Heart left ventricle (tissue), 16 donors: ENCODE data around the gene C2orf69. TPM values are rescaled to one million over a fixed set of nuclear protein-coding genes. Genes with fewer than 3 reads are reported as not detected.
A peak's percentile ranks its signal among the peaks of the same experiment; 100 is the strongest.

Experiments used
- ATAC-seq, 4 donors: fragments of 200-7000 bp; cut with Tn5 transposase; one replicate each; pipeline ENCODE4 v1.9.1; 2020 to 2022; ENCODE audit warnings: moderate library complexity in 4 of 4, mild to moderate bottlenecking in 3 of 4, moderate number of reproducible peaks in 1 of 4
- DNase-seq, 5 donors: peaks; one replicate each; pipeline ENCODE4 v3.0.0-alpha.2; 2020
- H3K27ac ChIP-seq, 12 donors: fragments of 200-600 bp; sonication (generic) in 4 of 12; one replicate each; pipeline versions ENCODE4 v1.5.0 to v1.8.0; 2016 to 2022; ENCODE audit warnings: mild to moderate bottlenecking in 2 of 12
- H3K27me3 ChIP-seq, 9 donors: fragments of 200-600 bp; sonication (generic) in 2 of 9; one replicate each; pipeline versions ENCODE4 v1.5.1 to v1.8.0; 2016 to 2022; ENCODE audit warnings: mild to moderate bottlenecking in 3 of 9
- H3K36me3 ChIP-seq, 9 donors: fragments of 200-600 bp; sonication (generic) in 2 of 9; one replicate each; pipeline versions ENCODE4 v1.5.0 to v1.8.0; 2018 to 2022; ENCODE audit warnings: mild to moderate bottlenecking in 2 of 9
- H3K4me1 ChIP-seq, 12 donors: fragments of 200-600 bp; sonication (generic) in 4 of 12; one replicate each; pipeline versions ENCODE4 v1.5.0 to v1.8.0; 2016 to 2022; ENCODE audit warnings: mild to moderate bottlenecking in 3 of 12
- H3K4me3 ChIP-seq, 12 donors: fragments of 200-600 bp; sonication (generic) in 4 of 12; one replicate each; pipeline versions ENCODE4 v1.5.0 to v1.8.0; 2017 to 2022; ENCODE audit warnings: mild to moderate bottlenecking in 9 of 12, moderate library complexity in 4 of 12
- H3K9me3 ChIP-seq, 12 donors: fragments of 200-600 bp; sonication (generic) in 4 of 12; one replicate each; pipeline versions ENCODE4 v1.5.0 to v1.8.0; 2016 to 2022; ENCODE audit warnings: mild to moderate bottlenecking in 1 of 12
- POLR2A ChIP-seq, 2 donors: fragments of 450-650 bp; IDR thresholded peaks; one replicate each; pipeline ENCODE4 v1.6.1; 2017; ENCODE audit warnings: antibody characterized with exemption in 2 of 2, mild to moderate bottlenecking in 2 of 2, moderate library complexity in 2 of 2
- WGBS, 4 donors: extraction: QIAGEN DNeasy Blood & Tissue Kit in 2 of 4; methylation state at CpG; one replicate each; pipeline versions ENCODE4 v1.1.5 to v1.1.7; 2013 to 2018; 5-methylcytosine and 5-hydroxymethylcytosine counted together
- intact Hi-C, 10 donors: fragments of 100-400 bp; cut with DNase I; formaldehyde crosslinking; loops; one replicate each; pipeline versions ENCODE4 v1.11.1 to v1.14.2; 2022
- long read RNA-seq, 3 donors: library from polyadenylated mRNA; unstranded; transcript quantifications; one replicate each; pipeline ENCODE4 v2.0.0, GENCODE V29; 2020 to 2021
- polyA plus RNA-seq, 2 donors: library from polyadenylated mRNA; stranded (reverse); fragments of 200-250 nt; gene quantifications; one replicate each; pipeline ENCODE4 v1.2.3, GENCODE V29; 2013
- total RNA-seq, 9 donors: library from RNA; depleted of rRNA in 2 of 9; stranded (reverse); fragments of >200 nt in 2 of 9; fragmentation: NEBNext Ultra II Directional in 3 of 9; extraction: Animal tissue kit (Norgen Biotek cat#: 25700) in 3 of 9; gene quantifications; one replicate each; pipeline versions ENCODE4 v1.1.0 to v1.2.4, GENCODE V29; 2016 to 2023
- TF ChIP-seq, protein P1 (sequence below), 12 donors: fragments of 200-600 bp; sonication (generic) in 4 of 12; IDR thresholded peaks; one replicate each; pipeline versions ENCODE4 v1.5.0 to v1.8.0; 2018 to 2022; ENCODE audit warnings: antibody characterized with exemption in 12 of 12, mild to moderate bottlenecking in 5 of 12
- donor health status: ischemic (EF 13 %, LVEDD 7.1; RV severe dilation, severe dysfunction).
- donor health status: healthy with polysubstance abuse.
- donor health status: DM: no; HTN: yes; CAD: no.
- donor health status: DM: no; HTN: no; CAD: no.
- donor health status: ischemic (EF 25% LVEDD 6.9; RV normal size, moderate dysfunction).
- donor health status: ischemic (EF 25% LVEDD 5.7; RV mildly dilated, moderate dysfunction).
- donor health status: healthy.
- donor health status: DM: yes; HTN: yes; CAD: no.
- donor health status: ischemic (EF 35%, LVEDD 5.7; RV mildly dilated, moderate dysfunction).
- donor health status: nonischemic (EF 11% LVEDD 7.7; RV severe dilation, severe dysfunction).
- donor health status: DM: yes; HTN: yes; CAD: no.
- donor health status: PGD.
- donor health status: ischemic (EF 29% LVEDD 5.4; RV normal size, mild dysfunction).
- donor health status: nonischemic (EF 23%, LVEDD 6.1; RV moderate dilation, normal function).

The C2orf69 gene, protein sequence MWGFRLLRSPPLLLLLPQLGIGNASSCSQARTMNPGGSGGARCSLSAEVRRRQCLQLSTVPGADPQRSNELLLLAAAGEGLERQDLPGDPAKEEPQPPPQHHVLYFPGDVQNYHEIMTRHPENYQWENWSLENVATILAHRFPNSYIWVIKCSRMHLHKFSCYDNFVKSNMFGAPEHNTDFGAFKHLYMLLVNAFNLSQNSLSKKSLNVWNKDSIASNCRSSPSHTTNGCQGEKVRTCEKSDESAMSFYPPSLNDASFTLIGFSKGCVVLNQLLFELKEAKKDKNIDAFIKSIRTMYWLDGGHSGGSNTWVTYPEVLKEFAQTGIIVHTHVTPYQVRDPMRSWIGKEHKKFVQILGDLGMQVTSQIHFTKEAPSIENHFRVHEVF
- 10 to 100 TPM in 1 of 9 donors, 1 to 10 TPM in 8; 7.2 to 10.6 (median 8.7) TPM for total RNA-seq
- polyA plus RNA-seq: 1 to 10 TPM; 5.5 to 7.0 TPM
- long read RNA-seq, donor 1, transcript C2orf69-201 (2 exons, 3,728 nt): major isoform, 28 of 29 reads
- long read RNA-seq, donor 1, partial matches to known transcripts: 0 of 29 reads
- long read RNA-seq, donor 1, other reads (novel, unspliced or antisense): 1 of 29 reads
- long read RNA-seq, donor 2, transcript C2orf69-201 (2 exons, 3,728 nt): major isoform, 120 of 120 reads
- long read RNA-seq, donor 2, partial matches to known transcripts: 0 of 120 reads
- long read RNA-seq, donor 2, other reads (novel, unspliced or antisense): 0 of 120 reads
- long read RNA-seq, donor 3, transcript C2orf69-201 (2 exons, 3,728 nt): major isoform, 40 of 40 reads
- long read RNA-seq, donor 3, partial matches to known transcripts: 0 of 40 reads
- long read RNA-seq, donor 3, other reads (novel, unspliced or antisense): 0 of 40 reads

DNA sequence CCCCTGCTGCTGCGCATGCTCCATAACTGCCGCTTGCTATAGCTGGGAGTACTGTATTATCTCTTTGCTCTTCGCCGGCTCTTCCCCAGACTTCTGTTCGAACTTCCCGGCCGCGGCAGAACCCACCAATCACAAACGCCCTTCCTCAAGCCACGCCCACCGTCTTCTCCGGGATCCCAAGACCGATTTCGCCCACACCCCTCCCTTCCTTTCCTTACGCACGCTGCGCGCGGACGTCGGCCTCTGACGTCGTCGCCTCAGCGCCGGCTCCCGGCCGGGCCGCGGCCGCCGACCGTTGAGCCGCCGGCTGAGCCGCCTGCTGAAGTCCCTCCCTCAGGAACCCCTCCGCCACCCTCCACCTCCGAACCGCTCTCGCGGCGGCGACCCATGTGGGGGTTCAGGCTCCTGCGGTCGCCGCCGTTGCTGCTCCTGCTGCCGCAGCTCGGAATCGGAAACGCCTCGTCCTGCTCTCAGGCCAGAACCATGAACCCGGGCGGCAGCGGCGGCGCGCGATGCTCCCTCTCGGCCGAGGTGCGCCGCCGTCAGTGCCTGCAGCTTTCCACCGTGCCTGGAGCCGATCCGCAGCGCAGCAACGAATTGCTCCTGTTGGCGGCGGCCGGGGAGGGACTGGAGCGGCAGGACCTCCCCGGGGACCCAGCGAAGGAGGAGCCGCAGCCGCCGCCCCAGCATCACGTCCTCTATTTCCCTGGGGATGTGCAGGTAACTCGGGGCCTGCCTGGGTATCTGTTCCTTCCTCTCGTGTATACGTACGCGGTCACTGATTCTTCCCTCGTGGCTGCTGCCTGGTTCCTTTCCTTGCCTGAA lies at the start of gene C2orf69:
Gene C2orf69 (plus strand): TSS at position 242 of the 825 bp plus-strand sequence. CDS start 146 bp downstream, at position 388.
- H3K4me1 ChIP-seq: peaks cover 0 to 29% (median 22%) of the 10 kb centered on the region in 12 donors
- peaks cover 0 to 7% (median under 1%) of the 10 kb centered on the region in 9 donors for H3K36me3 ChIP-seq
- ATAC-seq (peak; percentile 98 to 99 (median 99)), DNase-seq (peak; percentile 96 to 97 (median 96))
- no peaks in the 10 kb centered on the region for H3K27me3 ChIP-seq
- H3K9me3 ChIP-seq: no peaks in the 10 kb centered on the region
- TF ChIP-seq POLR2A (IDR thresholded peaks at IDR 0.05): peak; percentile 46 to 86
- TF ChIP-seq, protein P1, sequence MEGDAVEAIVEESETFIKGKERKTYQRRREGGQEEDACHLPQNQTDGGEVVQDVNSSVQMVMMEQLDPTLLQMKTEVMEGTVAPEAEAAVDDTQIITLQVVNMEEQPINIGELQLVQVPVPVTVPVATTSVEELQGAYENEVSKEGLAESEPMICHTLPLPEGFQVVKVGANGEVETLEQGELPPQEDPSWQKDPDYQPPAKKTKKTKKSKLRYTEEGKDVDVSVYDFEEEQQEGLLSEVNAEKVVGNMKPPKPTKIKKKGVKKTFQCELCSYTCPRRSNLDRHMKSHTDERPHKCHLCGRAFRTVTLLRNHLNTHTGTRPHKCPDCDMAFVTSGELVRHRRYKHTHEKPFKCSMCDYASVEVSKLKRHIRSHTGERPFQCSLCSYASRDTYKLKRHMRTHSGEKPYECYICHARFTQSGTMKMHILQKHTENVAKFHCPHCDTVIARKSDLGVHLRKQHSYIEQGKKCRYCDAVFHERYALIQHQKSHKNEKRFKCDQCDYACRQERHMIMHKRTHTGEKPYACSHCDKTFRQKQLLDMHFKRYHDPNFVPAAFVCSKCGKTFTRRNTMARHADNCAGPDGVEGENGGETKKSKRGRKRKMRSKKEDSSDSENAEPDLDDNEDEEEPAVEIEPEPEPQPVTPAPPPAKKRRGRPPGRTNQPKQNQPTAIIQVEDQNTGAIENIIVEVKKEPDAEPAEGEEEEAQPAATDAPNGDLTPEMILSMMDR (IDR thresholded peaks at IDR 0.05): peak in 1 of 12 donors; percentile 16
- intact Hi-C loops: loop anchor here in 2 of 10 donors (2.0 to 5.0 kb wide), 2 partner anchors 44 to 901 kb away; partner anchors contain the start of genes BZW1 (in 1 of the 2), MAIP1 (in 1 of the 2) and TYW5 (in 1 of the 2)
- WGBS, 4 donors: 0 to 1% (median 0%) methylated on average over 56 to 85 of the region's 85 CpGs
- peak within 1 kb of the TSS; percentile 59 to 99 (median 89) for H3K4me3 ChIP-seq
- peak within 1 kb of the TSS; percentile 85 to 99 (median 96) for H3K27ac ChIP-seq

DNA sequence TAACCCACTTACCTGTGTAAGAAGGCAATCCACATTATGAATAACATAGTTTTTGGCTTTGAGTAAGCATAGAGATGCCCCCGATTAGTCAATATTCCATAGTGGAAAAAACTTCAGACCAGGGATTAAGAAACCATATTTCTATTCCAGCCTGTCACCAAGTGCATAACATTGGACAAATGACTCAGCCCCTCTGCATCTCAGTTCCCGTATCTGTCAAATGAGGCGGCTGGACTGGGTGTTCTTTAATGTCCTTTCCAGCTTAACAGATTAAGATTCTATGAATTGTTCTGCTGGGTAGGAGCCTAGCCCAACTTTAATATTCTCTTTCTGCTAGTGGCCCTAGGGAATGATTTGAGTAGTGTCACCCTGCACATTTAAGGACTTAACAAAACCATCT lies 48.3 kb upstream of the C2orf69 start:
- H3K27ac ChIP-seq: no peak overlapping the region
- no peak for TF ChIP-seq POLR2A (IDR thresholded peaks at IDR 0.05)
- TF ChIP-seq, protein P1 (IDR thresholded peaks at IDR 0.05): no peak
- no peaks in the 10 kb centered on the region for H3K36me3 ChIP-seq
- H3K27me3 ChIP-seq: peaks cover 0 to 7% (median 0%) of the 10 kb centered on the region in 9 donors
- no peaks in the 10 kb centered on the region for H3K9me3 ChIP-seq
- DNase-seq (no peak), ATAC-seq (no peak)
- no peak overlapping the region for H3K4me3 ChIP-seq
- WGBS, 4 donors: 58 to 80% (median 62%) methylated on average over 3 of the region's 3 CpGs
- intact Hi-C loops: loop anchor here in 8 of 10 donors (5.0 to 10.0 kb wide), 4 partner anchors 155 to 1550 kb away; no protein-coding TSS in a partner anchor
- no peaks in the 10 kb centered on the region for H3K4me1 ChIP-seq

DNA sequence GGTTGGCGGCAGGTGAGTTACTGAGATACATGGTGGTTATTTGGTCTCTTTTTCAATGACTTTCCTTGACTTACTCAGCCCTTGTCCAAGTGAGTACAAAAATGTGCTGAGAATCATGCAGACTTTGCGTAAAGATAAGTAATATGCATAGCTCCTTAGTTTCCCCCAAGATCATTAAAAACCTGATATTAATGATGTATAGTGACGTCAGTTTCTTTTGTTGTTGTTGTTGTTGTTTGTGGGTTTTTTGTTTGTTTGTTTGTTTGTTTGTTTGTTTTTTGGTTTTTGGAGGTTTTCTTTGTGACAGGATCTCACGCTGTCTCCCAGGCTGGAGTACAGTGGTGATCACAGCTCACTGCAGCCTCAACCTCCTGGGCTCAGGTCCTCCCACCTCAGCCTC lies 45.2 kb upstream of the C2orf69 start:
- TF ChIP-seq POLR2A (IDR thresholded peaks at IDR 0.05): no peak
- TF ChIP-seq, protein P1 (IDR thresholded peaks at IDR 0.05): no peak

More for the DNA sequence above, 45.2 kb upstream of the C2orf69 start:
- Histone ChIP-seq H3K36me3 (no peaks in the 10 kb centered on the region), H3K4me3 (no peak overlapping the region), H3K27me3 (peaks cover 0 to 7% (median 0%) of the 10 kb centered on the region in 9 donors), H3K9me3 (no peaks in the 10 kb centered on the region), H3K4me1 (no peaks in the 10 kb centered on the region), H3K27ac (no peak overlapping the region)
- DNase-seq (no peak), ATAC-seq (no peak)
- intact Hi-C loops: loop anchor here in 6 of 10 donors (10.0 kb wide), 1 partner anchor 161 kb away; no protein-coding TSS in a partner anchor
- WGBS, 4 donors: 91 to 97% (median 95%) methylated on average over 4 of the region's 4 CpGs
